Mesenteric fat pad (tissue), 1 donor: Measurements from ENCODE around the gene PLEKHG2. TPM values are rescaled to one million over a fixed set of nuclear protein-coding genes. Genes with fewer than 3 reads are reported as not detected.

Experiments
- DNase-seq: peaks from one replicate; pipeline ENCODE4 v3.0.0-alpha.2; 2020; ENCODE audit warnings: low spot score
- total RNA-seq: library from RNA; stranded (reverse); fragmentation: NEBNext Ultra II Directional; extraction: Animal tissue kit (Norgen Biotek cat#: 25700); gene quantifications from one replicate; pipeline ENCODE4 v1.2.1, GENCODE V29; 2021
- donor health status: DM: yes; HTN: yes; CAD: no.

The PLEKHG2 gene
- total RNA-seq, 1 donor from 2014 or later, result 56.4 TPM

DNA sequence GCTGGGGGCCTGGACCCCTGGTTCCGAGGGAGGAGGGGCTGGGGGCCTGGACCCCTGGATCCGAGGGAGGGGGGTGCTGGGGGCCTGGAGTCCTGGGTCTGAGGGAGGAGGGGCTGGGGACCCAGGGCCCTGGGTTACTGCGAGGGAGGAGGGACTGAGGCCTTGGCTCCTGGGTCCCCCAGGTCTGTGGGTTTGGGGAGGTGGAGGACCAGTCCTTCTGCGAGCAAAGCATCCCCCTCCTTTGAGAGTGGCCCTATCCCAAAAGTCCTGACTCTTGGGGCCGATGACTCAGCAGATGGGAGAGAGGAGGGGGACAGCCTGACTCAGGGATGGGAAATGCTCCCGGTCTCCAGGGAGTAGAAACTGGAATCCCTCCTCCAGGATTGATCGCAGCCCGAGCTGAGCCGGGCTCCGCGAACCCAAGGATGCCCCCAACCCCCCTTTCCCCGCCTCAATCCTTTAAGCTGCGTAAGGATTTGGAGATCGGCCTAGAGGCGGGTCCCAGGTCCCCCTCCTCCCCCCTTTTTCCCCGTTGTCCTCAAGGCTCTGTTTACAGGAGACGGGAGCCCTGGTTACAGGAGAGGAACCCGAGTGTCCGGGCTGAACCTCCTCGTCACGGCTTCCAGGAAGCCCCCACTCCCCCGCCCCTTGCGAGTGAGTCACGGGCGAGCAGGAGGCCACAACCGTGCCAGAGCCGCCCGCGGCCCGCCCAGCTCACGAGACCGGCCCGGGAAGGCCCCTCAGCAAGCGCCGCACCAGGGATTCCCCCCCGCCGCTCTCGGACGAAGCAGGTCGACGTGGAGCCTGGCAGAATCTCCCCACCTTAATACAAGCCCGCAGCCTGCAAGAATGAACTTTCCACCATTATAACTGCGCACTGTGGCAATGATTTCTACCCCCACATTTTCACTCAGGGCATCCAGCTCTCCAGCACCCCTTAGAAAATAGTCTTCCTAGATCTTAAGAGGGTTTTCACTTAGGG lies 8.8 kb upstream of the PLEKHG2 start:
- DNase-seq, result peak; percentile 99

DNA sequence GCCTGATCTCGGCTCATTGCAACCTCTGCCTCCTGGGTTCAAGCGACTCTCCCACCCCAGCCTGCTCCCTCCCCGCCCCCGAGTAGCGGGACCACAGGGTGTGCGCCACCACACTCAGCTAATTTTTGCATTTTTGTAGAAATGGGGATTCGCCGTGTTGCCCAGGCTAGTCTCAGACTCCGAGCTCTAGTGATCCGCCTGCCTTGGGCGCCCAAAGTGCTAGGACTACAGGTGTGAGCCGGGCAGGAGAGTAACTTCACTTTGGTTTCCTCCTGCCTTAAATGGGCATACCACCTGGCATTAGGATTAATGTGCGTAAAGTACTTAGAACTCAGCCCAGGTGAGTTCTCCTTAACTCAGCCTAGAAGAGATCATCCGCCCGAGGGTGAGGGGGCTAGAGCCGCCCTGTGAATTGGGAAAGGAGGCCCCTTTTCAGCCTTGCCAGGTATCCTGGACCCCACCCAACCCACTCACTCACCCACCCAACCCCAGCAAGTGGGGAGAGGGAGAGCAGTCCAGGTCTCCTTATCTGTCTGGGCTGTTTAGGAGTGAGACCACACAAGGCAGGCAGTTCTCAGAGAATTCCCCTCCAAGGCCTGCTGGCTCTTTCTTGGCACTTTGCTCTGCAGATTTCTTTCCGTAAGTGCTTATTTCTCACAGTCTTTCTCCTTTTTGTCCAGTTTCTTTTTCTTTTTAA lies 7.1 kb upstream of the PLEKHG2 start:
- DNase-seq, result no peak

- no peak for DNase-seq
Observed at GRCh38 chr19:39405958-39406655, 6.4 kb upstream of the PLEKHG2 start.

DNA sequence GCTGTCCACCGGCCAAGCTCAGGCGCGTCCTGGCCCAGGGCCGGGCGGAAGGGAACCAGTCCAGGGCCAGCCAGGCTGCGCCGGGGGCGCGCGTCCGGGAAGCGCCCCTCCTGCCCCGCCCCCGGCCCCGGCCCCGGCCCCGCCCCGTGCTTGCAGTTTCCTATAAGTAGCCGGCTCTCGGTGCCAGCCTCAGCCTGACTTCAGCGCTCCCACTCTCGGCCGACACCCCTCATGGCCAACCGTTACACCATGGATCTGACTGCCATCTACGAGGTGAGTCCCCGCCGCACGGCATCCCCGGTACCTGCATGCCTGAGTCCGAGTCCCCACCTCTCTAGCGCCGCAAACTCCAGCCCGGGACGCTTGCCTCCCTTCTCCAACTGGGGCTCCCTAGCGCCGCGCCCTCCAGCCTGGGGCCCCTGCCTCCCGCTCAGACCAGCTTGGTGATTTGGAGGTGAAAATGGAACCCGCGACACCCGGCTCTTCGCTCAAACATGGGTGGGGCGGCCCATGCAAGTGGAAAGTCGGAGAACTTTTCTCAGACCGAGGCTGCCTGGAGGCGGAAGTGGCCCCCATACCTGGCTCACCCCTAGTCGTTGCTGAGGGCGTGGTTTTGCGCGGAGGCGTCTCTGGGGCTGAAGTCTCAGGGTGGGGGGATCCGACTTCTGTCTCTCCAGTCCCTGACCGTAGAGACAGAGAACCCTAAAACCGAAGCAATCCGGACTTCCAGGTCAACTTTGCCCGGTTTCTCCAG lies 5.6 kb upstream of the PLEKHG2 start, which contains the start of gene ZFP36:
Gene ZFP36 (plus strand): TSS at position 192 of the 754 bp plus-strand sequence. CDS start 58 bp downstream, at position 250.
- DNase-seq, result peak; percentile 98

- no peak for DNase-seq
Observed at GRCh38 chr19:39407410-39407659, 5.1 kb upstream of the PLEKHG2 start.

DNA sequence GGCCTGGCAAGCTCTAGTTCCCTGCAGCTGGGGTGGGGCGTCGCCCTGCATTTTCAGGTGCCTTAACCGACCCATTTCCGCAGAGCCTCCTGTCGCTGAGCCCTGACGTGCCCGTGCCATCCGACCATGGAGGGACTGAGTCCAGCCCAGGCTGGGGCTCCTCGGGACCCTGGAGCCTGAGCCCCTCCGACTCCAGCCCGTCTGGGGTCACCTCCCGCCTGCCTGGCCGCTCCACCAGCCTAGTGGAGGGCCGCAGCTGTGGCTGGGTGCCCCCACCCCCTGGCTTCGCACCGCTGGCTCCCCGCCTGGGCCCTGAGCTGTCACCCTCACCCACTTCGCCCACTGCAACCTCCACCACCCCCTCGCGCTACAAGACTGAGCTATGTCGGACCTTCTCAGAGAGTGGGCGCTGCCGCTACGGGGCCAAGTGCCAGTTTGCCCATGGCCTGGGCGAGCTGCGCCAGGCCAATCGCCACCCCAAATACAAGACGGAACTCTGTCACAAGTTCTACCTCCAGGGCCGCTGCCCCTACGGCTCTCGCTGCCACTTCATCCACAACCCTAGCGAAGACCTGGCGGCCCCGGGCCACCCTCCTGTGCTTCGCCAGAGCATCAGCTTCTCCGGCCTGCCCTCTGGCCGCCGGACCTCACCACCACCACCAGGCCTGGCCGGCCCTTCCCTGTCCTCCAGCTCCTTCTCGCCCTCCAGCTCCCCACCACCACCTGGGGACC lies 4.6 kb upstream of the PLEKHG2 start:
- no peak for DNase-seq

GRCh38 chr19:39408392-39409207 lies 3.9 kb upstream of the PLEKHG2 start:
- no peak for DNase-seq

DNA sequence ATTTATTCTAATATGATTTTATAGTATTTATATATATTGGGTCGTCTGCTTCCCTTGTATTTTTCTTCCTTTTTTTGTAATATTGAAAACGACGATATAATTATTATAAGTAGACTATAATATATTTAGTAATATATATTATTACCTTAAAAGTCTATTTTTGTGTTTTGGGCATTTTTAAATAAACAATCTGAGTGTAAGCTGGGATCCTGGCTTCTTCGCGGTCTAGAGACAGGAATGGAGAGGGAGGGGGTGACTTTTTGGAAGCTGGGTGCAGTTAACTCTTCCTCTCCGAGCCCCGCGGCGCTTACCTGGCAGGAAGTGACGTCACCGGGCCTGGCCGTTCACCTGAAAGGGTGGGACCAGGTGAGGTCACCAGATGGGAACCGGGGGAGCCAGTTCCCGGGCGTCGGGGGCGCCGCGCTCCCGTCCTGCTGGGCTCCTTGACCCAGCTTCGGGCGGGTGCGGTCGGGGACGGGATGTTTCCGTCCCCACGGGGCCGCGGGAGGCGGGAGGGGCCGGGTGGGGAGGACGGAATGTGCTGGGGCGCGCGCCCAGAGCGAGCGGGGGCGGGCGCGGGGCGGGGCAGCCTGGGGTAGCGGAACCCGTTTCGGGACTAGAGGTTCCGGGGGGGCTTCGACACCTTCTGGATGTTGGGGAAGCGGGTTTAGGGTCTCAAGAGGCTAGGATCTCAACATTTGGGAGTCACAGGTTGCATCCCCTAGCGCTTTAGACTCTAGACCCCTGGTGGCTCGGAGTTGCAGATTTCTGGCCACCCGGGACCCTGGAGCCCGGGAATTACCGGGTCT lies 3.1 kb upstream of the PLEKHG2 start:
- peak; percentile 98 for DNase-seq

DNA sequence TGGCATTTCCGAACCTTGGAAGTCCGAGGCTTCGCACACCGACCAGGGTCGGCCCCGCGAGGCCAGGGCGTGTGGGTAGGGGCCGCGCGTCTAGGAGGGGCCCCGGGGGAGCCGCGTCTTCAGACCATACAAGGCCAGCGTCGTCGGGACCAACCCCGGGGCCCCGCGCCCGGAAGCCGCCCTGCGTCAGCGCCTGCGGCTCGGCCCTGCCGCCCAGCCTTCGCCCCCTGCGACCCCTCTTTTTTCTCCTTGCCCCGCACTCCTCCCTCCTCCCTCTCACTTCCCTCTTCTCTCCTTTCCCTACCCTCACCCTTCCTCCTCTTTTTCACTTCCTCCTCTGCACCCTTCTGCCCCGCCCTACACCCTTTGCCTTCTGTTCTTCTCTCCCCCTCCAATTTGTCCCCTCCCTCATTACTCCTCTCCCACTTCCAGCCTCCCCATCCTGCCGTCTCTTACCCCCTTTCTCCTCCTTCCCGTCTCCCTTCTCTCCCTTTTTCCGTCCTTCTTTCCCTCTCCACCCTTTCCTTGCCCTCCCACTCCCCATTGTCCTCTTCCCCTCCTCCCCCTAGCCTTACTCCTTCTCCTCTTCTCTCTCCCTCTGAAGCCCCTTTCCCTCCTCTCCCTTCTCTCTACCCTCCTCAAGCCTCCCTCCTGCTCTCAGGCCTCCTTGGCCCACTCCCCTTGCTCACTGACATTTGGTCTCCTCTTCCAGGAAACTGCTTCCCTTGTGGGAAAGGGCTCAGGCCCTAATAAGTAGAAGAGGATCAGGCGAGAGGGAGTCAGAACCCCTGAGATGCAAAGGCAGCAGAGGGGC lies 2.2 kb upstream of the PLEKHG2 start:
- peak; percentile 95 for DNase-seq

DNA sequence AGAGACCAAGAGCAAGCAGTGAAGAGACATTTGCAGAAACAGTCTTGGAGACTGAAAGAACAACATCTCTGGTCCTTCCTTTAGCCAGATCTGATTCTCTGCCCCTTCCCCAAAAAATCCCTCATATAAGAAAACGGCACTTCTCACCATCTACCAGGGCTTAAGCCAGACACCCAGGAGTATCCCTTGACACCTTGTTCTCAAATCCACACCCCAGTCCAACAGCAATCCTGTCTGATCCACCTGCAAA lies 1.7 kb upstream of the PLEKHG2 start:
- DNase-seq, result no peak

GRCh38 chr19:39411081-39411831 lies 1.2 kb upstream of the PLEKHG2 start:
- DNase-seq, result no peak

GRCh38 chr19:39411832-39412099 lies 703 bp upstream of the PLEKHG2 start:
- DNase-seq, result no peak

GRCh38 chr19:39412867-39413271 lies 400 bp downstream of the PLEKHG2 start:
- DNase-seq, result no peak

DNA sequence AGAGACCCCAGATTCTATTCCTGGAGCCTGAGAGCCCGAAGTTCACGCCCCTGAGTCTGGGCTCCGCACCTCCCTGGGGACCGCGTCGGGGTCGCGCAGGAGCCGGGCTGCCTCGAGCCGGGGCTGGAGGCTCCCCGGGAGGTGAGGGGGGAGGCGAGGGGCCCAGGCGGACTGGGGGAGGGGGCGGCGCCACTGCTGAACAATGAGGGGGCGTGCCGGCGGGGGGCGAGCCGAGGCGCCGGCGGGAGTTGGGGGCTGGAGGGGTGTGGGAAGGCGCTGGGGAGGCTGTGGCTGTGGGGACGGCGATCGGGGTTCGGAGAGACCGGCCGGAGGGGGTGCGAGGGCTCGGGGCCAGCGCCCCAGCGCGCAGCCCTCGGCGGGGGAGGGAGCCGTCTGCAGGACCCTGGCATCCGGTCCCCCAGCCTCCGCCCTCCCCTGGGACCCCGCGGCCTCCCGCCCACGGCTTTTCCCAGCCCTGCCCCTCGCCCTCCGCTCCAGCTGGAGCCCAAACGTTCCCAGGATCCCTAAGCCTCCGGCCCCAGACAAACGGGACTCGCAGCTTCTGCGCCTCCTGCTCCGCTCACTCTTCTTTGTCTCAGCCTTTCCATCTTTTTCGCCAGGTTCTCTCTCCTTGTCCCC lies 922 bp downstream of the PLEKHG2 start:
- DNase-seq, result no peak

DNA sequence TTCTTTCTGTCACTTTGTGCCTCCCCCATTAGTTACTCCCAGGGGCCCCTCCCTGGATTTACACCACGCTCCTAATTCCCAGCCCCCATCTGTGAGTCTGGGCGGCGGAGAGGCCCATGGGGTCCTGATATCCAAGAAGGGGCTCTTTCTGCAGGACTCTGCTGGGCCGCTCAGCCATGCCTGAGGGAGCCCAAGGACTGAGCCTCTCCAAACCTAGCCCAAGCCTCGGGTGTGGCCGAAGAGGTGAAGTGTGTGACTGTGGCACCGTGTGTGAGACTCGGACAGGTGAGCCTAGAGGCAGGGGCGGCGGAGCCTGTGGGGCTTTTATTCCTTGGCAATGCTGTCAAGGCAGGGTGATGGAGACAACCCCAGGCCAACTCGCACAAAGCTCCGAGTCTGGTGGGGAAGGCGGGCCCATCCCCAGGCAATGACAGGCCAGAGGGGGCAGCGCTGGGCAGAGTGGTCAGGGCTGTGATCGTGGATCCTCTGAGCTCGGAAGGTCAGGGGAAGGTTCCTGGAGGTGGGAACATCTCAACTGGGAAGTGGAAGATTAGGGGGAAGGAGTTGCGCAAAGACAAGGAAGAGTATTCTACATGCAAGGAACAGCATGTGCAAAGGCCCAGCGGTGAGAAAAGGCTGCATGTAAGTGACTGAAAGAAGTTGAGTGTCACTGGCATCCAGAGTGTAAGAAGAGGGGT lies 1.6 kb downstream of the PLEKHG2 start:
- DNase-seq, result no peak
